Naive B cell (primary cell): Measurements from ENCODE around the gene HSPG2. TPM values are rescaled to one million over a fixed set of nuclear protein-coding genes. Genes with fewer than 3 reads are reported as not detected.

ENCODE experiments used
- ATAC-seq, 2 donors: fragments of 150-1000 bp; cut with Tn5 transposase; 2 replicates each; pipeline ENCODE4 v1.10.0; 2021; ENCODE audit warnings: low read depth in 2 of 2, mild to moderate bottlenecking in 2 of 2, moderate library complexity in 2 of 2
- DNase-seq: peaks from one replicate; pipeline ENCODE4 v3.0.0; 2022
- H3K27ac Mint-ChIP-seq, 6 donors: one replicate each; pipeline ENCODE4 v1.8.0; 2020 to 2022; ENCODE audit warnings: mild to moderate bottlenecking in 6 of 6, mixed read lengths in 6 of 6, moderate library complexity in 5 of 6, inconsistent platforms in 2 of 6
- H3K27me3 Mint-ChIP-seq, 3 donors: one replicate each; pipeline ENCODE4 v1.8.0; 2021 to 2022; ENCODE audit warnings: mixed read lengths in 3 of 3, mild to moderate bottlenecking in 1 of 3
- H3K36me3 Mint-ChIP-seq, 2 donors: one replicate each; pipeline ENCODE4 v1.8.0; 2020 to 2022; ENCODE audit warnings: mixed read lengths in 2 of 2, inconsistent platforms in 1 of 2, mild to moderate bottlenecking in 1 of 2
- H3K4me1 Mint-ChIP-seq, 3 donors: one replicate each; pipeline ENCODE4 v1.8.0; 2020 to 2022; ENCODE audit warnings: mixed read lengths in 3 of 3, inconsistent platforms in 1 of 3, mild to moderate bottlenecking in 1 of 3, moderate library complexity in 1 of 3
- H3K4me3 Mint-ChIP-seq, 8 donors: one replicate each; pipeline ENCODE4 v1.8.0; 2020 to 2022; ENCODE audit warnings: mild to moderate bottlenecking in 8 of 8, mixed read lengths in 8 of 8, moderate library complexity in 8 of 8, inconsistent platforms in 2 of 8
- H3K9me3 Mint-ChIP-seq, 7 donors: one replicate each; pipeline ENCODE4 v1.8.0; 2020 to 2022; ENCODE audit warnings: mixed read lengths in 7 of 7, mild to moderate bottlenecking in 5 of 7, inconsistent platforms in 2 of 7, moderate library complexity in 1 of 7
- polyA plus RNA-seq, 6 donors: library from polyadenylated mRNA; unstranded; fragments of 300-500 nt; fragmentation: Illumina TruSeq; gene quantifications; one replicate each; pipeline ENCODE4 v1.2.3, GENCODE V29; 2021; ENCODE audit warnings: low read depth in 6 of 6

HSPG2 gene
- polyA plus RNA-seq, 6 donors from 2014 or later: 0.07 TPM; not detected in 5

GRCh38 chr1:21888500-21888899 lies 48.6 kb downstream of the HSPG2 start:
- peaks cover 0 to 1% (median 0%) of the 10 kb centered on the region in 7 donors for H3K9me3 Mint-ChIP-seq
- H3K27me3 Mint-ChIP-seq: no peaks in the 10 kb centered on the region
- ATAC-seq (no peak), DNase-seq (no peak)
- H3K36me3 Mint-ChIP-seq: no peaks in the 10 kb centered on the region
- H3K27ac Mint-ChIP-seq: no peak overlapping the region
- H3K4me3 Mint-ChIP-seq: no peak overlapping the region
- H3K4me1 Mint-ChIP-seq: no peaks in the 10 kb centered on the region

GRCh38 chr1:21887796-21888195 lies 49.3 kb downstream of the HSPG2 start:
- ATAC-seq: no peak
- H3K4me1 Mint-ChIP-seq: no peaks in the 10 kb centered on the region
- no peak for DNase-seq
- H3K4me3 Mint-ChIP-seq: no peak overlapping the region
- H3K27ac Mint-ChIP-seq: no peak overlapping the region
- no peaks in the 10 kb centered on the region for H3K36me3 Mint-ChIP-seq
- H3K9me3 Mint-ChIP-seq: peaks cover 0 to 1% (median 0%) of the 10 kb centered on the region in 7 donors
- no peaks in the 10 kb centered on the region for H3K27me3 Mint-ChIP-seq

GRCh38 chr1:21887216-21887736 lies 49.8 kb downstream of the HSPG2 start:
- H3K9me3 Mint-ChIP-seq: peaks cover 0 to 1% (median 0%) of the 10 kb centered on the region in 7 donors
- H3K36me3 Mint-ChIP-seq: no peaks in the 10 kb centered on the region
- H3K27ac Mint-ChIP-seq: no peak overlapping the region
- no peak for ATAC-seq
- no peaks in the 10 kb centered on the region for H3K27me3 Mint-ChIP-seq
- DNase-seq: no peak
- no peaks in the 10 kb centered on the region for H3K4me1 Mint-ChIP-seq
- H3K4me3 Mint-ChIP-seq: no peak overlapping the region

GRCh38 chr1:21886486-21887215 lies 50.5 kb downstream of the HSPG2 start:
- Mint-ChIP-seq H3K27ac (peak overlapping the region in 1 of 6 donors; percentile 17), H3K4me3 (no peak overlapping the region), H3K27me3 (no peaks in the 10 kb centered on the region), H3K4me1 (no peaks in the 10 kb centered on the region), H3K9me3 (peaks cover 0 to 1% (median 0%) of the 10 kb centered on the region in 7 donors), H3K36me3 (no peaks in the 10 kb centered on the region)
- ATAC-seq (no peak), DNase-seq (no peak)

- no peak overlapping the region for H3K4me3 Mint-ChIP-seq
- H3K4me1 Mint-ChIP-seq: no peaks in the 10 kb centered on the region
- no peaks in the 10 kb centered on the region for H3K27me3 Mint-ChIP-seq
- no peak for DNase-seq
- H3K9me3 Mint-ChIP-seq: peaks cover 0 to 1% (median 0%) of the 10 kb centered on the region in 7 donors
- H3K36me3 Mint-ChIP-seq: no peaks in the 10 kb centered on the region
- peak overlapping the region in 2 of 6 donors; percentile 15 to 80 for H3K27ac Mint-ChIP-seq
- ATAC-seq: no peak
These were observed 51.7 kb downstream of the HSPG2 start for GRCh38 chr1:21885236-21886037.

- Mint-ChIP-seq H3K36me3 (no peaks in the 10 kb centered on the region), H3K4me1 (no peaks in the 10 kb centered on the region), H3K4me3 (no peak overlapping the region), H3K27me3 (no peaks in the 10 kb centered on the region), H3K9me3 (peaks cover 0 to 1% (median 0%) of the 10 kb centered on the region in 7 donors), H3K27ac (no peak overlapping the region)
- ATAC-seq (no peak), DNase-seq (no peak)
These were observed 52.5 kb downstream of the HSPG2 start for GRCh38 chr1:21884456-21885235.

- DNase-seq (no peak), ATAC-seq (no peak)
- no peaks in the 10 kb centered on the region for H3K36me3 Mint-ChIP-seq
- no peaks in the 10 kb centered on the region for H3K27me3 Mint-ChIP-seq
- H3K27ac Mint-ChIP-seq: no peak overlapping the region
- H3K4me3 Mint-ChIP-seq: peak overlapping the region in 1 of 8 donors; percentile 4
- peaks cover 0 to 1% (median 0%) of the 10 kb centered on the region in 7 donors for H3K9me3 Mint-ChIP-seq
- H3K4me1 Mint-ChIP-seq: no peaks in the 10 kb centered on the region
These were observed 54.2 kb downstream of the HSPG2 start for GRCh38 chr1:21882721-21883415.

GRCh38 chr1:21881250-21881649 lies 55.9 kb downstream of the HSPG2 start:
- Mint-ChIP-seq H3K4me1 (no peaks in the 10 kb centered on the region), H3K4me3 (no peak overlapping the region), H3K9me3 (no peaks in the 10 kb centered on the region), H3K27ac (no peak overlapping the region), H3K27me3 (no peaks in the 10 kb centered on the region), H3K36me3 (no peaks in the 10 kb centered on the region)
- no peak for DNase-seq
- ATAC-seq: no peak

GRCh38 chr1:21880619-21880970 lies 56.5 kb downstream of the HSPG2 start:
- no peaks in the 10 kb centered on the region for H3K27me3 Mint-ChIP-seq

GRCh38 chr1:21879928-21880618 lies 57.0 kb downstream of the HSPG2 start:
- no peaks in the 10 kb centered on the region for H3K27me3 Mint-ChIP-seq
- H3K27ac Mint-ChIP-seq: no peak overlapping the region
- no peaks in the 10 kb centered on the region for H3K4me1 Mint-ChIP-seq
- ATAC-seq: no peak
- no peak for DNase-seq
- no peaks in the 10 kb centered on the region for H3K9me3 Mint-ChIP-seq
- no peaks in the 10 kb centered on the region for H3K36me3 Mint-ChIP-seq
- no peak overlapping the region for H3K4me3 Mint-ChIP-seq

More at GRCh38 chr1:21880619-21880970, 56.5 kb downstream of the HSPG2 start:
- DNase-seq (no peak), ATAC-seq (no peak)
- H3K4me3 Mint-ChIP-seq: no peak overlapping the region
- no peak overlapping the region for H3K27ac Mint-ChIP-seq
- no peaks in the 10 kb centered on the region for H3K9me3 Mint-ChIP-seq
- no peaks in the 10 kb centered on the region for H3K4me1 Mint-ChIP-seq
- H3K36me3 Mint-ChIP-seq: no peaks in the 10 kb centered on the region

- Mint-ChIP-seq H3K4me3 (no peak overlapping the region), H3K4me1 (no peaks in the 10 kb centered on the region), H3K27ac (no peak overlapping the region), H3K27me3 (no peaks in the 10 kb centered on the region), H3K36me3 (no peaks in the 10 kb centered on the region), H3K9me3 (no peaks in the 10 kb centered on the region)
- DNase-seq (no peak), ATAC-seq (no peak)
These were observed 58.2 kb downstream of the HSPG2 start for GRCh38 chr1:21878840-21879478.
